NCI-H69 (cell line): ENCODE results near the gene PDC.

Experiments
- DNase-seq: peaks from one replicate; lab custom pipeline; 2025; lab: John Stamatoyannopoulos, UW

The PDC gene

GRCh38 chr1:186461014-186461413, at the start of gene PDC:
TSS of gene PDC (minus strand) at chr1:186461114. CDS start at chr1:186449459, 11,655 bp downstream.
- DNase-seq: no peak

DNA sequence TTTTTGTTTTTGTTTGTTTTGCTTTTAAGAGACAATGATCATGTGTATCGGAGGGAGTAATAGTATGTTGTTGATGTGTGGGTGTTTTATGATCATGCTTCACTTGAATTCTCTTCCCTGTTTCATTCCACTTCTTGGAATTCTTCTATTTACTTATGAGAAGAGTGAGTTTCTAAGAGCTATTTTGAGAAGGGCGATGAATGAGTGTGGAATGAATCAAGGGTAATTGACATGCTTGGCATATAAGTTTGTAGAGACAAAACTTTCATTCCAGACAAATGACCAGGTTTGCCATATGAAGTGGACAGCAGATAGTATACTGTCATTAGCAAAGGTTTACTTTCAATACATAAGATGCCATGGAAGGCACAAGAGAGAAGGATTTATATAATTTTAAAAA, 42.3 kb upstream of the PDC start:
- no peak for DNase-seq

DNA sequence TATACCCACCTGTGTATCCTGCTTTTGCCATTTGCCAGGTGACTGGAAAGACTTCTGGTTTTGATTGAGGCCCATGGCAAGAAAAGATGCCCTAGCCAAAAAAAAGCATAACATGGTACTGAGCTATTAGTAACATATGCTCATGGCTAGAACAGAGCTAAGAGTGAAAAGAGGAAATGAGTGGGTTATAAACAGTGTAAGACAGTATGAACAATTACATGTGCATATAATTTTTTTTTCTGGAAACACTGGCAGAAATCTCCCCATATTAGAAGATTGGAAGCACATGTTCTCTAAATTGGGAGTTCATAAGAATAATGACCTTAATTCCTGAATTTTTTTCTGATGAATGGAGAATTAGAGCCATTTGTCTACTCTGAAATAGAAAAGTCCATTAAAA, 41.2 kb upstream of the PDC start:
- DNase-seq: no peak

GRCh38 chr1:186500804-186501203, 39.9 kb upstream of the PDC start:
- DNase-seq: peak; percentile 19

GRCh38 chr1:186499571-186499970, 38.7 kb upstream of the PDC start:
- no peak for DNase-seq

DNA sequence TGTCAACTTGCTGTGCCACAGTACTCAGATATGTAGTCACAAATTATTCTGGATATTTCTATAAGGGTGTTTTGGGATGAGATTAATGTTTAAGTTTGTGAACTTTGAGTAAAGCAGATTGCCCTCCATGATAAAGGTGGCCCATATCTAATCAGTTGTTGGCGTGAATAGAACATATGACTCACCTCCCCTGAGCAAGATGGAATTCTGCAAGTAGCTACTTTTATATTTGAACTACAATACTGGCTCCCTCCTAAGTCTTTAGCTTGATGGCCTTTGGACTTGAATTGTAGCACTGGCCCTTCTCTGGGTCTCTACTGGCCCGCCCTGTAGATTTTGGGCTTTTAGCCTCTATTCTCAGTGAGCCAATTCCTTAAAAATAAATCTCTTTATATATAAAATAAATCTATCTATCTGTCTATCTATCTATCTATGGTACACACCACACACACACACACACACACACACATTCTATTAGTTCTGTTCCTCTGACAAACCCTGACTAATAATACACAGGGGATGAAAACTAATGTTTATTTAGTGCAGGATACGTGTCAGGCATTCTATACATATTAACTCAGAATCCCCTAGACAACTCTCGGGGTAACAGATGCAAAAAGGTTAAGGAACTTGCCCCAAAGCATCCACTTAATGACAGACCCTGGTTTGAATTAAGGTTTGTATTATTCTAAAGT, 37.9 kb upstream of the PDC start:
- DNase-seq: no peak

- DNase-seq: no peak
Observed at GRCh38 chr1:186498071-186498470, 37.2 kb upstream of the PDC start.

- no peak for DNase-seq
Observed at GRCh38 chr1:186497651-186498050, 36.7 kb upstream of the PDC start.

DNA sequence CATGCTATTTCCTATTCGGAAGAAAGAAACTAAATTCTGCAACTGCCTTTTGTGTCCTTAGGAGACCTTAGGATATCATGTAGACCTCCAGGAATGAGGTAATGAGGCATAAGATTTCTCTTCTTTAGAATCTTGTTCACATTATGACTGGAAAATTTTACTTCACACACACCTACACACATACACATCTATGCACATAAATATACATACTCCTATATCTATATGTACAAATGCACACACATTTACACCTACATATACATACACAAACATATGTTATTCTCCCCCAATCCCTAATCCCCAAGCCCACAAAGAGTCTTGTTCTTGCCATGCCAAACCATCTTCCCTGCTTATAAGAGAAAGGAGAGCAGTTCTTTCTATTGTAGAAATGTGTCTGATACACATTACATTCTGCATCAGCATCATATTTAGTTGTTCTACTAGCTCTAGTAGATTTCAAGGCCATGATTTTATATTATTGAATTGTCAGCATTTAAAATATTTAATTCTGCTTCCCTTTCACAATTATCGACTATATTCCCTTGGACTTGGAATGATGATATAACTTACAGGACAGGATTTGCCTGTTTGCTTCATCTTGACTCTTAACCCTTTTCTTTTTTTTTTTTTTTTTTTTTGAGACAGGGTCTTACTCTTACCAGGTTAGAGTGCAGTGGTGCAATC, 35.4 kb upstream of the PDC start:
- DNase-seq: no peak

DNA sequence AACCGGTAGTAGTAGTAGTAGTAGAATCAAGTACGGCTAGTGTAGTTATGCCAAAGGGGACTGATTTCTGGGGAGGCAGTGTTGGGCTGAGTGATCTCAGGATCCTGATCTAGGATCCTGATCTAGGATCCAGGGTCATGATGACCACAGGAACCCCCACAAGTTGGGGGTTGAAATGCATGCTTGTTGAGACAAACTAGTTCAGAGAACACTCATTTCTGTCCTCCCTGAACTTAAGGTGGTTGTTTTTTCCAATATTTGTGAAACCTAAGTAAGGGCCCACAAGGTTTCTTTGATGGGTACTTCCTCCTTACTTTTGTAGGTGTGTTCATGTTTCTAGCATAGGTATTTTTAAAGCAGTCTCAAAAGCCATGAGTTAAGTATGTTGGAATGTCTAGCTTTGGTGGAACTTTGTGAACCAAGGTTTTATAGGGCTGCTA, 33.9 kb upstream of the PDC start:
- no peak for DNase-seq

- DNase-seq: no peak
Observed at GRCh38 chr1:186492531-186493291, 31.8 kb upstream of the PDC start.

DNA sequence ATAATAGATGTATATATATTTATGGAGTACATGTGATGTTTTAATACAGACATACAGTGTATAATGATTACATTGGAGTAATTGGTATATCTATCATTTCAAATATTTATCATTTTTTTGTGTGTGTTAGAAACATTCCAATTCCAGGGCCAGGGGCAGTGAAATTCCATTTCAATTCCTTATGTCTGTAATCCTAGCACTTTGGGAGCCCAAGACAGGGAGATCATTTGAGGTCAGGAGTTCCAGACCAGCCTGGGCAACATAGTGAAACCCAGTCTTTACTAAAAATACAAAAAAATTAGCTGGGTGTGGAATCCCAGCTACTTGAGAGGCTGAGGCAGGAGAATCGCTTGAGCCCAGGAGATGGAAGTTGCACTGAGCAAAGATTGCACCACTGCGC, 30.4 kb upstream of the PDC start:
- no peak for DNase-seq

DNA sequence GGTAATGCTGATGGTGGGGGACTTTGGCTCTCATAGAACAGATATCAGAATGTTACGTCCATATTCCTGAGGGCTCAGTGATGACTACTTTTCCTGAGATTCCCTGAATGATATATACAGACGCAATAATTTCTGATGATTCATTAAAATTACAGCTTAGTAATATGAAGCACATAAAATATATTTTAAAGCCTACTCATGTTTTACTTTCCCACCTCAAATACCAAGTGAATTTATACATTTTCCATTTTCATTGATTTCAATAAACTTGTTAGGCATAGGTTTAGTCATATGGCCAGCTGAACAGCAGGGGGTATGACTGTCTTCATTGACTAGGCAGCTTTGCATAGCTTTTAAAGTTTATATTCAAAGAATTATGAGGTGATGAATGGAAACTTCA, 26.2 kb upstream of the PDC start:
- no peak for DNase-seq

GRCh38 chr1:186486061-186486460, 25.1 kb upstream of the PDC start:
- DNase-seq: no peak

- no peak for DNase-seq
Observed at GRCh38 chr1:186483561-186483960, 22.6 kb upstream of the PDC start.

DNA sequence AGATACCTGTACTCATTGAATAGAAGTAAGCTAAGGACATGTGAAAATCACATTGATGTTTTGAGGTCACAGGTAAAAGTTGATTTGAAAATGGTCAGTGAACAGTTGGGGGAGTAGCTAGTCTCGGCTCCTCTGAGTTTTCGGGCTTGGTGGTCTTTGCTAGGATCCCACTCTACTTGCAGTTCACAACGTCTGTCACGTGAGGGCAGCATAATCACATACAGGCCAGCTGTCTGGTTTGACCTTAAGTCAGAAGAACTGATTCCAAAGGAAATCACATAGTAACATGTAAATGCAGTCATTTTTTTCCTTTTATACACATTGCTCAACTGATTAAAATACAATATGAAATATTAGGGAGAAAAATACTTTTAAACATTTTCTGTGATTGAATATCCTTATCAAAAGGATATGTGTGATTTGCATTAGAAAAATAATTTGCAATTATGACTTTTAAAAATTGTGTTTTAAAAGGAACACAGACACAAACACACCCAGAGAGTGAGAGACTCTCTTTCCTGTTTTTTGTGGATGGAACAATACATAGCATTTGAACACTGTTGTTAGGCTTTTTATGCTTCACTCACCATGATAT, 21.8 kb upstream of the PDC start:
- peak; percentile 72 for DNase-seq

DNA sequence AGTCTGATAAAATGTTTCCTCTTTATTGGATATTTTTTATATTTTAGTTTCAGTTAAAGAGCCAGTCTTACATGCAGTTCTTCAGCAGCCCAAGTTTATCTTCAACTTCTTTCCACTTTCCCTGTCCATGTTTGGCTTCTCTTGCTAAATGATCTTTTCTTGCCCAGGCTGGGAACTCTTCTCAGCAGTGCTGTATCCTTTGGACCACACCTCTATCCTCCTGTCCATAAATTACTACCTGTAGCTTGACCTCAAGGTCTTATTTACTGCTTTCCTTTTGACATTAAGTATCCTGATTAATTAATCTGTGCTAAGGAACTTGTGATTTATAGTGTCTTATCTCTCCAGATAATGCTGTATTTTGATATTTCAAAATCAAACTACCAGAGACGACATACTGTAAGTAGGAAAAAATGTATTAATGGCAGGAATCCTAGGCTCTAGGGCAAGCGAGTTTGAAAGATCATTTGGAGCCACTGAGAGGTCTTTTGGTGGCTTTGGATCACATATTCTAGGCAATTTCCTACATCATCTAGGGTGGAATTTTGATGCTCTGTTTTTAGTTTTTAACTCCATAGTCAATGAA, 20.5 kb upstream of the PDC start:
- DNase-seq: no peak

- DNase-seq: no peak
Observed at GRCh38 chr1:186479162-186479561, 18.2 kb upstream of the PDC start.

GRCh38 chr1:186476264-186477040, 15.5 kb upstream of the PDC start:
- DNase-seq: no peak

GRCh38 chr1:186474208-186474607, 13.3 kb upstream of the PDC start:
- no peak for DNase-seq

- no peak for DNase-seq
Observed at GRCh38 chr1:186473047-186473446, 12.1 kb upstream of the PDC start.
